IMR-90 (cell line): Measurements from ENCODE around the gene RASL10A. TPM values are rescaled to one million over a fixed set of nuclear protein-coding genes. Genes with fewer than 3 reads are reported as not detected.

Experiments
- ATAC-seq: fragments of 200-7000 bp; cut with Tn5 transposase; 2 replicates; pipeline ENCODE4 v1.9.1; 2020; ENCODE audit warnings: low read depth, mild to moderate bottlenecking, moderate library complexity
- BruUV-seq: library from RNA; stranded (reverse); fragments of 400-500 nt; replicated peaks from 2 replicates; lab custom pipeline; 2021; lab: Mats Ljungman, UMichigan
- CTCF ChIA-PET: fragments of 300-600 bp; formaldehyde crosslinking; extraction: SDS; loops from one replicate; lab custom pipeline; 2021; ENCODE audit warnings: antibody characterized with exemption; lab: Yijun Ruan, JAX
- POLR2A ChIA-PET: fragments of 300-600 bp; sonication (Branson Sonifier 250); formaldehyde crosslinking; loops from one replicate; lab custom pipeline; 2022; ENCODE audit warnings: antibody characterized with exemption; ENCODE audit not compliant: unreplicated experiment; lab: Charles Lee
- DNase-seq: peaks from one replicate; pipeline ENCODE4 v3.0.0; 2013
- H2AFZ ChIP-seq: replicated peaks from 2 replicates; pipeline ENCODE3; 2013; ENCODE audit warnings: low read length, mild to moderate bottlenecking; ENCODE audit not compliant: poor library complexity
- H2AK5ac ChIP-seq: 2 replicates; pipeline ENCODE4 v1.6.1; 2013; ENCODE audit warnings: low read depth, low read length, inconsistent platforms
- H2AK9ac ChIP-seq: replicated peaks from 2 replicates; pipeline ENCODE3; 2013; ENCODE audit warnings: mild to moderate bottlenecking, low read depth, low read length, moderate library complexity; ENCODE audit not compliant: poor library complexity
- H2BK120ac ChIP-seq: 2 replicates; pipeline ENCODE4 v1.6.1; 2013; ENCODE audit warnings: low read depth, low read length, inconsistent platforms
- H2BK15ac ChIP-seq: 3 replicates; pipeline ENCODE4 v1.6.1; 2013; ENCODE audit warnings: low read depth, low read length, inconsistent platforms
- H2BK20ac ChIP-seq: 2 replicates; pipeline ENCODE4 v1.6.1; 2013; ENCODE audit warnings: low read depth, mild to moderate bottlenecking, inconsistent platforms, low read length, moderate library complexity
- H2BK5ac ChIP-seq: 2 replicates; pipeline ENCODE4 v1.6.1; 2013; ENCODE audit warnings: mild to moderate bottlenecking, low read depth, low read length, inconsistent platforms; ENCODE audit not compliant: poor library complexity, severe bottlenecking
- H3K14ac ChIP-seq: replicated peaks from 2 replicates; pipeline ENCODE4 v1.6.1; 2013; ENCODE audit warnings: low read depth, low read length, inconsistent platforms
- H3K18ac ChIP-seq: 2 replicates; pipeline ENCODE4 v1.6.1; 2013; ENCODE audit warnings: low read depth, low read length, control low read depth
- H3K23ac ChIP-seq: 2 replicates; pipeline ENCODE4 v1.6.1; 2013; ENCODE audit warnings: low read depth, low read length, inconsistent platforms
- H3K27ac ChIP-seq: 2 replicates; pipeline ENCODE4 v1.5.1; 2013; ENCODE audit warnings: mild to moderate bottlenecking, control low read depth, low read length; ENCODE audit not compliant: insufficient read depth
- H3K27me3 ChIP-seq: 2 replicates; pipeline ENCODE4 v1.6.1; 2013; ENCODE audit warnings: low read length; ENCODE audit not compliant: control insufficient read depth, insufficient read depth
- H3K36me3 ChIP-seq: 2 replicates; pipeline ENCODE4 v1.6.1; 2013; ENCODE audit warnings: low read length, mixed read lengths; ENCODE audit not compliant: control insufficient read depth, insufficient read depth
- H3K4ac ChIP-seq: 2 replicates; pipeline ENCODE4 v1.6.1; 2013; ENCODE audit warnings: low read depth, low read length, inconsistent platforms
- H3K4me1 ChIP-seq: 2 replicates; pipeline ENCODE4 v1.6.1; 2013; ENCODE audit warnings: low read length, mixed read lengths; ENCODE audit not compliant: control insufficient read depth, insufficient read depth
- H3K4me2 ChIP-seq: 2 replicates; pipeline ENCODE4 v1.6.1; 2013; ENCODE audit warnings: low read depth, mild to moderate bottlenecking, control low read depth, low read length, moderate library complexity
- H3K4me3 ChIP-seq: 2 replicates; pipeline ENCODE4 v1.5.1; 2013; ENCODE audit warnings: low read depth, mild to moderate bottlenecking, control low read depth, low read length, moderate library complexity; ENCODE audit not compliant: insufficient read depth
- H3K56ac ChIP-seq: 2 replicates; pipeline ENCODE4 v1.6.1; 2013; ENCODE audit warnings: low read length, inconsistent platforms; ENCODE audit not compliant: insufficient read depth; ENCODE audit errors: extremely low read depth
- H3K79me1 ChIP-seq, 2 experiments: 2 replicates each; pipeline ENCODE4 v1.6.1; 2013; ENCODE audit warnings: low read length in 2 of 2, inconsistent platforms in 1 of 2, low read depth in 1 of 2
- H3K9ac ChIP-seq: 2 replicates; pipeline ENCODE4 v1.6.1; 2013; ENCODE audit warnings: low read depth, low read length, control low read depth
- H3K9me1 ChIP-seq: 2 replicates; pipeline ENCODE4 v1.6.1; 2013; ENCODE audit warnings: low read length, inconsistent platforms; ENCODE audit not compliant: insufficient read depth
- H3K9me3 ChIP-seq: 2 replicates; pipeline ENCODE4 v1.6.1; 2013; ENCODE audit warnings: low read length; ENCODE audit not compliant: control insufficient read depth, insufficient read depth
- H4K20me1 ChIP-seq: 2 replicates; pipeline ENCODE4 v1.6.1; 2013; ENCODE audit warnings: low read length, inconsistent platforms; ENCODE audit not compliant: insufficient read depth
- H4K5ac ChIP-seq: 2 replicates; pipeline ENCODE4 v1.6.1; 2013; ENCODE audit warnings: mild to moderate bottlenecking, low read depth, low read length, control low read depth
- H4K8ac ChIP-seq, 2 experiments: 2 replicates each; pipeline ENCODE4 v1.6.1; 2013; ENCODE audit warnings: low read depth in 2 of 2, low read length in 2 of 2, control low read depth in 1 of 2, inconsistent platforms in 1 of 2
- H4K91ac ChIP-seq: 2 replicates; pipeline ENCODE4 v1.6.1; 2013; ENCODE audit warnings: low read depth, low read length, inconsistent platforms; ENCODE audit not compliant: insufficient read depth
- BHLHE40 ChIP-seq: fragments of 150-350 bp; IDR thresholded peaks from 2 replicates; pipeline ENCODE4 v1.6.1; 2016; ENCODE audit warnings: mild to moderate bottlenecking, low read depth, low read length
- CEBPB ChIP-seq: IDR thresholded peaks from 2 replicates; pipeline ENCODE4 v1.6.1; 2012; ENCODE audit warnings: low read depth, low read length, improper control_type of control experiment
- FOS ChIP-seq: fragments of 150-350 bp; IDR thresholded peaks from 2 replicates; pipeline ENCODE4 v1.6.1; 2016; ENCODE audit warnings: low read depth, low read length
- MAFK ChIP-seq: IDR thresholded peaks from 2 replicates; pipeline ENCODE4 v1.6.1; 2012; ENCODE audit warnings: low read depth, low read length, improper control_type of control experiment
- MAZ ChIP-seq: IDR thresholded peaks from 2 replicates; pipeline ENCODE4 v1.6.1; 2012; ENCODE audit warnings: low read depth, mild to moderate bottlenecking, low read length, improper control_type of control experiment, moderate library complexity, borderline replicate concordance
- MXI1 ChIP-seq: IDR thresholded peaks from 2 replicates; pipeline ENCODE4 v1.6.1; 2012; ENCODE audit warnings: low read depth, mild to moderate bottlenecking, low read length, moderate library complexity, borderline replicate concordance
- NFE2L2 ChIP-seq: fragments of 150-350 bp; IDR thresholded peaks from 2 replicates; pipeline ENCODE4 v1.6.1; 2016; ENCODE audit warnings: low read depth, mild to moderate bottlenecking, low read length
- POLR2A ChIP-seq: IDR thresholded peaks from 2 replicates; pipeline ENCODE4 v1.6.1; 2012; ENCODE audit warnings: mild to moderate bottlenecking, low read depth, low read length
- RAD21 ChIP-seq: IDR thresholded peaks from 2 replicates; pipeline ENCODE4 v1.6.1; 2012; ENCODE audit warnings: low read length, improper control_type of control experiment
- RCOR1 ChIP-seq: IDR thresholded peaks from 2 replicates; pipeline ENCODE4 v1.6.1; 2012; ENCODE audit warnings: mild to moderate bottlenecking, low read length, improper control_type of control experiment; ENCODE audit not compliant: insufficient replicate concordance
- RFX5 ChIP-seq: IDR thresholded peaks from 2 replicates; pipeline ENCODE4 v1.8.0; 2012; ENCODE audit warnings: low read depth, mild to moderate bottlenecking, low read length, moderate library complexity
- SMC3 ChIP-seq: fragments of 150-350 bp; IDR thresholded peaks from 2 replicates; pipeline ENCODE4 v1.6.1; 2016; ENCODE audit warnings: low read depth, mild to moderate bottlenecking, antibody characterized with exemption, low read length, moderate library complexity
- USF2 ChIP-seq: fragments of 150-350 bp; IDR thresholded peaks from 2 replicates; pipeline ENCODE4 v1.6.1; 2017; ENCODE audit warnings: mild to moderate bottlenecking, antibody characterized with exemption, low read length, low read depth
- WGBS, 2 experiments: methylation state at CpG; one replicate each; pipeline versions ENCODE4 v1.1.5 to v1.1.7; 2013; ENCODE audit warnings: missing lambda C conversion rate in 2 of 2; ENCODE audit not compliant: insufficient read length in 1 of 2; ENCODE audit errors: extremely low coverage in 2 of 2; 5-methylcytosine and 5-hydroxymethylcytosine counted together
- dilution Hi-C: fragments of 300-500 bp; cut with HindIII; formaldehyde crosslinking; loops from one replicate; pipeline ENCODE4 v1.14.3; 2018; ENCODE audit warnings: low sequenced_read_pairs; ENCODE audit not compliant: unreplicated experiment
- in situ Hi-C: fragments of 300-500 bp; cut with MboI; formaldehyde crosslinking; loops from 3 replicates; pipeline ENCODE4 v1.14.3; 2019; ENCODE audit warnings: low sequenced_read_pairs, inconsistent platforms, mixed read lengths
- intact Hi-C: fragments of 100-400 bp; cut with micrococcal nuclease; formaldehyde crosslinking; loops from 2 replicates; pipeline ENCODE4 v1.10.0; 2022
- polyA plus RNA-seq, 3 experiments: library from polyadenylated mRNA; depleted of rRNA; stranded (reverse); fragments of >200 nt; gene quantifications; 2 replicates each; pipeline ENCODE4 v1.2.3, GENCODE V29; 2012; ENCODE audit warnings: low replicate concordance in 1 of 3
- total RNA-seq: library from RNA; depleted of rRNA; stranded (reverse); fragments of >200 nt; gene quantifications from 2 replicates; pipeline ENCODE4 v1.2.3, GENCODE V29; 2012
- TF ChIP-seq, protein P1 (sequence below): conservative IDR thresholded peaks from 2 replicates; pipeline ENCODE4 v1.5.1; 2012; ENCODE audit warnings: mild to moderate bottlenecking, low read depth, low read length, improper control_type of control experiment
- TF ChIP-seq, protein P2 (sequence below): fragments of 150-350 bp; IDR thresholded peaks from 2 replicates; pipeline ENCODE4 v1.6.1; 2016; ENCODE audit warnings: low read depth, mild to moderate bottlenecking, low read length, moderate library complexity, borderline replicate concordance

RASL10A gene
- total and polyA plus RNA-seq, 2 of the 4 experiments (the other 2 are of a cell fraction) = 0.26 TPM; not detected in 1

DNA sequence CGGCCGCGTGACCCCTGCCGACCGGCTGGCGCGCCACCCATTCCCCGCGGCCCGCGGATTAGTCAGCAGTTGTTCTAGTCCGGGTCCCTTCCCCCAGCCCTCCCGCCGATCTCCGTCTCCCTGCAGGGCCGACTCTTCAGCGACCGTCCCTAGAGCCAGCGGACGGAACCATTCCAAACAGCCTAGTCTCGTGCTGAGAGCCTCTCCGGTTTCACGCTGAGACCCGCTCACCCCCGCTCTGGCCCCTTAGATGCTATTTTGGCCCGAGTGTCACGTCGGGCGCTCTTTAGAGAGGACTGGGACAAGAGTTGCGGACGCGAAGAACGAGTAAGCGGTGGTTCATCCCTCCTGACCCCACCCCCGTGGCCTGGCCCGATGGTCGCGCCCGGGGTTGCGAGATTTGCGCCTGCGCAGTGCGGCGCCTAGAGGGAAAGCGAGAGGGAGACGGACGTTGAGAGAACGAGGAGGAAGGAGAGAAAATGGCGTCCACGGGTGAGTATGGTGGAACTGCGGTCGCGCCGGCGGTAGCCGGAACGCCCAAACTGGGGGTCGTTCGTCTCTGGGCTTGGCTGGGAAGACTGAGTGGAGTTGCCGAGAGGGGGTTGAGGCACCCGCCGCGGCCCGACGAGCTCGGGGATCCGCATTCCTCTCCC is 47.5 kb downstream of the RASL10A start, which contains the start of the genes EWSR1 and RHBDD3:
Gene EWSR1 (plus strand): TSS at position 411 of the 653 bp plus-strand sequence. CDS start 69 bp downstream, at position 480.
Gene RHBDD3 (minus strand): TSS at position 124 of the 653 bp plus-strand sequence. CDS start 2,355 bp downstream, outside the sequence.
- intact Hi-C loops = no loop called here
- H2AK5ac ChIP-seq = peak within 1 kb of the TSS; percentile 99
- H3K4me1 ChIP-seq = peaks cover 17% of the 10 kb centered on the region
- CTCF ChIA-PET = no interaction called here
- peaks cover 15 to 49% of the 10 kb centered on the region in 2 experiments; a peak in 3 of 4 replicates for H3K79me1 ChIP-seq
- dilution Hi-C loops = no loop called here
- peak within 1 kb of the TSS; percentile 100 for H2BK20ac ChIP-seq
- BruUV-seq = no TSS peak
- H3K4ac ChIP-seq = peak within 1 kb of the TSS; percentile 100
- no peaks in the 10 kb centered on the region for H3K9me3 ChIP-seq
- peak within 1 kb of the TSS; percentile 100 for H3K56ac ChIP-seq
- peak within 1 kb of the TSS; percentile 99 for H2BK5ac ChIP-seq
- POLR2A ChIA-PET = no interaction called here
- H2AK9ac ChIP-seq = peak within 1 kb of the TSS; percentile 100
- peak within 1 kb of the TSS; percentile 100 for H4K91ac ChIP-seq
- H3K9me1 ChIP-seq = peaks cover 16% of the 10 kb centered on the region
- DNase-seq (peak; percentile 97), ATAC-seq (peak; percentile 89)
- peak within 1 kb of the TSS; percentile 86 to 100 for H4K8ac ChIP-seq
- peak within 1 kb of the TSS; percentile 99 for H4K5ac ChIP-seq
- peak within 1 kb of the TSS; percentile 100 for H2BK120ac ChIP-seq
- peak within 1 kb of the TSS; percentile 97 for H3K4me2 ChIP-seq
- H2AFZ ChIP-seq = peak within 1 kb of the TSS; percentile 100
- H3K23ac ChIP-seq = peak within 1 kb of the TSS; percentile 100
- H4K20me1 ChIP-seq = peaks cover 45% of the 10 kb centered on the region
- in situ Hi-C loops = no loop called here
- H2BK15ac ChIP-seq = peak within 1 kb of the TSS; percentile 91; the same call in 2 of the 3 replicates
- peak within 1 kb of the TSS; percentile 99 for H3K18ac ChIP-seq
- peak within 1 kb of the TSS; percentile 99 for H3K9ac ChIP-seq
- peak within 1 kb of the TSS; percentile 98 for H3K27ac ChIP-seq
- 1% methylated on average over 31 of the region's 67 CpGs; no CpG with 5 or more reads in 1 of the 2 experiments for WGBS, 2 experiments
- H3K4me3 ChIP-seq = peak within 1 kb of the TSS; percentile 75
- no peaks in the 10 kb centered on the region for H3K27me3 ChIP-seq
- H3K14ac ChIP-seq = peak within 1 kb of the TSS; percentile 100
- H3K36me3 ChIP-seq = peaks cover 20% of the 10 kb centered on the region
- peak; percentile 72; the same call in 1 of the 2 replicates for TF ChIP-seq MXI1
- no peak for TF ChIP-seq MAZ
- TF ChIP-seq FOS = peak; percentile 55; the same call in 1 of the 2 replicates
- peak; percentile 74 for TF ChIP-seq CEBPB
- TF ChIP-seq BHLHE40 = peak; percentile 99
- peak; percentile 74 for TF ChIP-seq USF2
- no peak for TF ChIP-seq RFX5
- TF ChIP-seq, protein P1, sequence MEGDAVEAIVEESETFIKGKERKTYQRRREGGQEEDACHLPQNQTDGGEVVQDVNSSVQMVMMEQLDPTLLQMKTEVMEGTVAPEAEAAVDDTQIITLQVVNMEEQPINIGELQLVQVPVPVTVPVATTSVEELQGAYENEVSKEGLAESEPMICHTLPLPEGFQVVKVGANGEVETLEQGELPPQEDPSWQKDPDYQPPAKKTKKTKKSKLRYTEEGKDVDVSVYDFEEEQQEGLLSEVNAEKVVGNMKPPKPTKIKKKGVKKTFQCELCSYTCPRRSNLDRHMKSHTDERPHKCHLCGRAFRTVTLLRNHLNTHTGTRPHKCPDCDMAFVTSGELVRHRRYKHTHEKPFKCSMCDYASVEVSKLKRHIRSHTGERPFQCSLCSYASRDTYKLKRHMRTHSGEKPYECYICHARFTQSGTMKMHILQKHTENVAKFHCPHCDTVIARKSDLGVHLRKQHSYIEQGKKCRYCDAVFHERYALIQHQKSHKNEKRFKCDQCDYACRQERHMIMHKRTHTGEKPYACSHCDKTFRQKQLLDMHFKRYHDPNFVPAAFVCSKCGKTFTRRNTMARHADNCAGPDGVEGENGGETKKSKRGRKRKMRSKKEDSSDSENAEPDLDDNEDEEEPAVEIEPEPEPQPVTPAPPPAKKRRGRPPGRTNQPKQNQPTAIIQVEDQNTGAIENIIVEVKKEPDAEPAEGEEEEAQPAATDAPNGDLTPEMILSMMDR = no peak
- TF ChIP-seq, protein P2, sequence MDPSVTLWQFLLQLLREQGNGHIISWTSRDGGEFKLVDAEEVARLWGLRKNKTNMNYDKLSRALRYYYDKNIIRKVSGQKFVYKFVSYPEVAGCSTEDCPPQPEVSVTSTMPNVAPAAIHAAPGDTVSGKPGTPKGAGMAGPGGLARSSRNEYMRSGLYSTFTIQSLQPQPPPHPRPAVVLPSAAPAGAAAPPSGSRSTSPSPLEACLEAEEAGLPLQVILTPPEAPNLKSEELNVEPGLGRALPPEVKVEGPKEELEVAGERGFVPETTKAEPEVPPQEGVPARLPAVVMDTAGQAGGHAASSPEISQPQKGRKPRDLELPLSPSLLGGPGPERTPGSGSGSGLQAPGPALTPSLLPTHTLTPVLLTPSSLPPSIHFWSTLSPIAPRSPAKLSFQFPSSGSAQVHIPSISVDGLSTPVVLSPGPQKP = no peak
- TF ChIP-seq POLR2A = peak; percentile 93
- peak; percentile 69 for TF ChIP-seq NFE2L2
- no peak for TF ChIP-seq RCOR1
- TF ChIP-seq SMC3 = no peak
- peak; percentile 31; the same call in 1 of the 2 replicates for TF ChIP-seq MAFK
- TF ChIP-seq RAD21 = no peak
